AG10803 (cell line): ENCODE data around the gene SLC43A2.

Experiments
- DNase-seq: peaks from one replicate; pipeline ENCODE4 v3.0.0; 2010; ENCODE audit warnings: low read depth
- H3K4me3 ChIP-seq: 2 replicates; pipeline ENCODE4 v1.5.1; 2011; ENCODE audit warnings: mild to moderate bottlenecking, low read length, control low read depth
- CTCF ChIP-seq: conservative IDR thresholded peaks from 2 replicates; pipeline ENCODE4 v1.5.1; 2011; ENCODE audit warnings: mild to moderate bottlenecking, low read length, control low read depth, inconsistent platforms

The SLC43A2 gene

DNA sequence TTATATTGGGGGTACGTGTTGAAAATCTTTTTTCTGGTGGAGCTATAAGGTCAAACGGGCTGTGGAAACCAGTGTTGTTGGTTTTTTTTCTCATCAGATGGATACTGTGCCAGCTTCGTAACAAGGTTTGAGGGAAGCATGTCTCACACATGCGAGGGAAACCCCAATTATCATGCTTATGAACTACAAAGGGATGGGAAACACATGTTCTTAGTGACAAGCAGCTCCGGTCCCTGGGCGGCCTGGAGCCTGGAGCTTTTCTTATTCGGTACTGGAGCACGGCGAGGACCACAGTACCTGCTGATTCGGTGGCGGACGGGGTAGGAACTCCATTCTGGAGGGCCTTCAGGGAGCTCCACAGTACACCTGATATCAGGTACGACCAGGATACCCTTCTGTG lies 12.5 kb downstream of the SLC43A2 start:
- H3K4me3 ChIP-seq: no peak overlapping the region
- no peak for DNase-seq
- TF ChIP-seq CTCF: no peak

GRCh38 chr17:1612400-1612799 lies 16.2 kb downstream of the SLC43A2 start:
- DNase-seq: no peak
- no peak overlapping the region for H3K4me3 ChIP-seq
- TF ChIP-seq CTCF: no peak

GRCh38 chr17:1611715-1612114 lies 16.9 kb downstream of the SLC43A2 start:
- DNase-seq: no peak
- H3K4me3 ChIP-seq: no peak overlapping the region
- no peak for TF ChIP-seq CTCF

DNA sequence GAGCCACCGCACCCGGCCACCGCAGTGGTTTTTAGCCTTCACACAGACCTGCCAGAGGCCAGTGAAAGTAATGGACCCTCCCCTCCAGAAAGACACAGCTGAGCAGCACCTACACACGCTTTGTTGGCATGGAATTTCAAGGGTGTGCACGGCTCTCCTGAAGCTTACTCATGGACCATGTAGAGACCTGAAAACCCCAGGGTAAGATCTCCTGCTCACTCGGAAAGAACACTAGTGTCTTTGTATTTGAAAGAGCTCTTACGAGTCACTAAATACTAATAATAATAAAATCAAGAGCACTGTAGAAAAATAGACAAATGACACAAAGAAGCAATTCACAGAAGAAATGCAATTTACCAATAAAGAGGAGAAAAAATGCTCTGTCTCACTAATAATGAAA lies 20.0 kb downstream of the SLC43A2 start:
- no peak for DNase-seq
- no peak for TF ChIP-seq CTCF
- no peak overlapping the region for H3K4me3 ChIP-seq

DNA sequence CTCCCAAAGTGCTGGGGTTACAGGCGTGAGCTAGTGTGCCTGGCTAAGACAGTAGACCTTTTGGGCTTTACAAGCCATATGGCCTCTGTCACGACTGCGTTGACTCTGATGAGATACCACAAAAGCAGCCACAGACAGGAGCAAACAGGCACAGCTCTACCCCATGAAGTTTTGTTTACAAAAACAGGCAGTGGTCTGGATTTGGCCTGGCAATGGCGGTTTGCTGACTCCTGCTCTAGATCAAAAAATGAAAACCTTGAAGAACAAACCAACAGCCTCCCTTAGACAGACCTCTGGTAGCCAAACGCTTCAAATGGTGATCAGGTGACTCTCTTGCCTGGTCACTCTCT lies 20.7 kb downstream of the SLC43A2 start:
- no peak overlapping the region for H3K4me3 ChIP-seq
- no peak for TF ChIP-seq CTCF
- no peak for DNase-seq

GRCh38 chr17:1606352-1606985 lies 22.2 kb downstream of the SLC43A2 start:
- no peak for DNase-seq

More at GRCh38 chr17:1606352-1606985, 22.2 kb downstream of the SLC43A2 start:
- no peak overlapping the region for H3K4me3 ChIP-seq
- TF ChIP-seq CTCF: no peak
